Mesendoderm (in vitro differentiated cells): ENCODE measurements around the gene CALD1.

Experiments
- DNase-seq: peaks from one replicate; pipeline ENCODE4 v3.0.0; 2013
- H2AK5ac ChIP-seq: 2 replicates; pipeline ENCODE4 v1.6.1; 2013; ENCODE audit warnings: low read length, inconsistent platforms
- H2BK120ac ChIP-seq: 2 replicates; pipeline ENCODE4 v1.6.1; 2013; ENCODE audit warnings: low read depth, mild to moderate bottlenecking, low read length, moderate library complexity, mixed read lengths
- H2BK15ac ChIP-seq: replicated peaks from 2 replicates; pipeline ENCODE4 v1.6.1; 2013; ENCODE audit warnings: low read depth, mild to moderate bottlenecking, moderate library complexity
- H2BK5ac ChIP-seq: 2 replicates; pipeline ENCODE4 v1.6.1; 2013; ENCODE audit warnings: low read length, inconsistent platforms
- H3K18ac ChIP-seq: 2 replicates; pipeline ENCODE4 v1.6.1; 2013; ENCODE audit warnings: mild to moderate bottlenecking, low read length, mixed read lengths
- H3K23ac ChIP-seq: one replicate; pipeline ENCODE4 v1.6.1; 2013; ENCODE audit warnings: low read length
- H3K27ac ChIP-seq: 2 replicates; pipeline ENCODE4 v1.5.1; 2013; ENCODE audit warnings: low read depth, mild to moderate bottlenecking, inconsistent platforms, low read length, moderate library complexity
- H3K27me3 ChIP-seq: 2 replicates; pipeline ENCODE4 v1.6.1; 2013; ENCODE audit warnings: low read length, control low read depth, mild to moderate bottlenecking, inconsistent platforms; ENCODE audit not compliant: insufficient read depth, poor library complexity
- H3K36me3 ChIP-seq: 2 replicates; pipeline ENCODE4 v1.6.1; 2013; ENCODE audit warnings: low read length, inconsistent platforms; ENCODE audit not compliant: control insufficient read depth, insufficient read depth
- H3K4ac ChIP-seq: one replicate; pipeline ENCODE4 v1.6.1; 2013; ENCODE audit warnings: low read depth, mild to moderate bottlenecking, low read length, moderate library complexity
- H3K4me1 ChIP-seq: 2 replicates; pipeline ENCODE4 v1.6.1; 2013; ENCODE audit warnings: low read depth, low read length, inconsistent platforms; ENCODE audit not compliant: control insufficient read depth
- H3K4me2 ChIP-seq: 2 replicates; pipeline ENCODE4 v1.6.1; 2013; ENCODE audit warnings: low read length
- H3K4me3 ChIP-seq: 2 replicates; pipeline ENCODE4 v1.5.1; 2013; ENCODE audit warnings: mild to moderate bottlenecking, low read length
- H3K56ac ChIP-seq: one replicate; pipeline ENCODE4 v1.6.1; 2013; ENCODE audit warnings: low read length
- H3K79me1 ChIP-seq: 2 replicates; pipeline ENCODE4 v1.6.1; 2013; ENCODE audit warnings: low read length, inconsistent platforms
- H3K79me2 ChIP-seq: 2 replicates; pipeline ENCODE4 v1.6.1; 2013; ENCODE audit warnings: mild to moderate bottlenecking, low read length; ENCODE audit not compliant: control insufficient read depth, insufficient read depth
- H3K9ac ChIP-seq: 2 replicates; pipeline ENCODE4 v1.6.1; 2013; ENCODE audit warnings: low read length, inconsistent platforms
- H4K5ac ChIP-seq: one replicate; pipeline ENCODE4 v1.6.1; 2013; ENCODE audit warnings: low read length
- H4K8ac ChIP-seq: one replicate; pipeline ENCODE4 v1.6.1; 2013; ENCODE audit warnings: low read depth, mild to moderate bottlenecking, control low read depth, low read length, moderate library complexity
- WGBS: extraction: QIAGEN DNeasy Blood & Tissue Kit; methylation state at CpG from one replicate; pipeline ENCODE4 v1.1.7; 2013; ENCODE audit warnings: low lambda C conversion rate, missing lambda C conversion rate; ENCODE audit not compliant: insufficient coverage; ENCODE audit errors: extremely low coverage; 5-methylcytosine and 5-hydroxymethylcytosine counted together

CALD1 gene

DNA sequence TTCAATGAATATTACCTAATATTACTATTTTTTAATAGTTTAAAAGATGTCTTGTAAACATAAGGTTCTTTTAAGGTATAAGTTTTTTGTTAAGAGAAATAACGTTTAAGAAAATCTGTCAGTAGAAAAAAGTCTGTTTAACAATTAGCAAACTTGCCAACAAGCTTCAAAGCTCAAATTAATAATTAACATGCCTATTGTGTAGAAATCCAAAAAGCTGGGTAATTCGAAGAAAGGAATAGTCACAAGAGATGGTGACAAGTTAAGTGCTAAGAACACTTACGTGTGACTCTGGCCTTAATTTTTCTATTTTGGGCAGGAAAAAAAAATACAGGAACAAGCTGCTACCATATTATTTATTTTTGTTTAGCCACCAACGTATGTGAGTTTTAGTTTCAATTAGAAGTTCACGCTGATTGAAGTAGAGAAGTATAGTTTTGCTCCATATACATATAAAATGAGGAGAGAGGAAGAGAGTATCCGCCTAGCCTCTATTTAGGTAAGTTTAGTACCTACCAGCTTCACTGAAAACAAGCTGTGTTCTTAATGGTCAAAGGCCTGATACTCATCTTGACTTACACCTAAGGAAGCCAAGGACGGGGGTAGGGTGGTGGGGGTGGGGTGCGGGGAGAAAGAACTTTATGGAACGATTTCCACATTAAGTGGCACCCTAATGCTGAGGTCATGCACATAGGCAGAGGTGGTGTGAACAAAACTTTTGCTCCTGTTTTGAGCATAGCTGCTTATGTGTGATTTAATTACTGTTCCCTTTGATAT, 163.4 kb downstream of the CALD1 start:
- DNase-seq = peak; percentile 54
- Histone ChIP-seq H3K56ac (no peak overlapping the region), H2BK5ac (no peak overlapping the region), H2BK120ac (no peak overlapping the region), H2BK15ac (no peak overlapping the region), H3K27ac (no peak overlapping the region), H3K18ac (no peak overlapping the region), H3K4me1 (peaks cover 8% of the 10 kb centered on the region), H4K5ac (no peak overlapping the region), H3K9ac (no peak overlapping the region), H3K27me3 (no peaks in the 10 kb centered on the region), H3K79me1 (no peaks in the 10 kb centered on the region), H2AK5ac (no peak overlapping the region), H3K4ac (no peak overlapping the region), H3K79me2 (no peaks in the 10 kb centered on the region), H3K23ac (no peak overlapping the region), H4K8ac (no peak overlapping the region), H3K4me3 (no peak overlapping the region), H3K4me2 (no peak overlapping the region), H3K36me3 (no peaks in the 10 kb centered on the region)
- 100% methylated on average over 1 of the region's 9 CpGs for WGBS

DNA sequence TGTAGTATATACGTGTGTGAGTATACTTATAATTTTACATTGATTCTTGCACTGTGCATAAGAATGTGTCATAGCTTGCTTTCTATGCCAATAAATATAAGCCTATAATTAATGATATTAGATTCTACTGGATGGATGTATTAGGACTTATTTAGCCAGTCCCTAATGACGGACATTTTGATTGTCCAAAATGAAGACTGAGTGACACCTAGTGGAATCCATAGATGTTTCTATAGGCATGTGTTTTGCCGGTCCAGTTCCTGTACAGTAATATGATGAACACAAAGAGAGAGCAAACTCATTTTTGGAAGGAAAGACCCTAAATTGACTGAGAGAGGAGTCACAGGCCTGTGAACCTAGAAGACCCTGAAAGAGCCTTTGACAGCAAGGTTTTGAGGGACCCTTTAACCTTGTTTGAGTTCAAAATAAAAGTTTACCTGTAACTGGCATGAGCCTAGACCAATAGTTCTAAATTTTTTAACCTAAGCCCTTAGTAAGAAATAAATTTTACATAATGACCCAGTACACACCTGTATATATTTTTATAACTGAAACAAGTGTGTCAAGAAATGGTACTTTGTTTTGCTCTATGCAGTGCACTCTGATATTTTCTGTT, 164.5 kb downstream of the CALD1 start:
- H2AK5ac ChIP-seq = no peak overlapping the region
- no peak overlapping the region for H3K4me2 ChIP-seq
- H2BK5ac ChIP-seq = no peak overlapping the region
- no peak overlapping the region for H2BK120ac ChIP-seq
- no peak overlapping the region for H4K5ac ChIP-seq
- H3K4me1 ChIP-seq = peaks cover 8% of the 10 kb centered on the region
- no peaks in the 10 kb centered on the region for H3K27me3 ChIP-seq
- H3K9ac ChIP-seq = no peak overlapping the region
- H4K8ac ChIP-seq = no peak overlapping the region
- H3K27ac ChIP-seq = no peak overlapping the region
- no peak overlapping the region for H3K18ac ChIP-seq
- no peak for DNase-seq
- WGBS = no CpG with 5 or more reads among the region's 3 CpGs
- H3K4ac ChIP-seq = no peak overlapping the region
- no peaks in the 10 kb centered on the region for H3K79me2 ChIP-seq
- H3K36me3 ChIP-seq = no peaks in the 10 kb centered on the region
- H2BK15ac ChIP-seq = no peak overlapping the region
- no peak overlapping the region for H3K23ac ChIP-seq
- H3K4me3 ChIP-seq = no peak overlapping the region
- H3K79me1 ChIP-seq = no peaks in the 10 kb centered on the region
- no peak overlapping the region for H3K56ac ChIP-seq

DNA sequence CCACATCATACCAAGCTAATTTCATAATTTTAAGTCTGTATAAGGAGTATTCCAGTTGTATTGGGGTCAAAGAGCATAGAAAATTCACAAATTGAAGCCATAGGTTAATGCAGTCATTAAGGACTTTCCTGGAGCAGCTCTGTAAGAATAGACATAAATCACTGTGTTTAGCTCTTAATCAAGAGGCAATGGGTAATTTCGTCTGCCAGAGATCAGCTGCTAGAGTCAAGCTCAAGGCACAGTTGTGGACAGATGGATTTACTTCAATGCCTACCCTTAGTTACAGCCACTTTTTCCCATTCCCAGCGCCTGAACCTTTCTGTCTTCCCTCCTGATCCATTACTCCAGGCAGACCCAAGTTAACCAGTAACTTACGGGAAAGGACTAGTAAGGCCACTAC, 166.3 kb downstream of the CALD1 start:
- no peak overlapping the region for H2BK5ac ChIP-seq
- WGBS = no CpG with 5 or more reads among the region's 3 CpGs

DNA sequence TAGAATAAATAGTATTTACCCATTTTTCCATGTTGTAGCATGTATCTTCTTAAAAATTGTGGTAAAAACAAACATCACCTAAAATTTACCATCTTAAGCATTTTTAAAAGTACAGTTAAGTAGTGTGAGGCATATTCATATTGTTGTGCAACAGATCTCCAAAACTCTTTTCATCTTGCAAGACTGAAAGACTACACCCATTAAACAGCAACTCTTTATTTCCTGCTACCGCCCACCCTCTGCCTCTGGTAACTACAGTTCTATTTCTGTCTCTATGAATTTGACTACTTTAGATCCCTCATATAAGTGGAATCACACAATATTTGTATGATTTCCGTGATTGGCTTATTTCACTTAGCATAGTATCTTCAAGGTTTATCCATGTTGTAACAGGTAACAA, 166.8 kb downstream of the CALD1 start:
- no peak overlapping the region for H2BK15ac ChIP-seq
- H4K8ac ChIP-seq = no peak overlapping the region
- H3K56ac ChIP-seq = no peak overlapping the region
- H3K27ac ChIP-seq = no peak overlapping the region
- no peak overlapping the region for H3K9ac ChIP-seq
- no peaks in the 10 kb centered on the region for H3K36me3 ChIP-seq
- no CpG with 5 or more reads among the region's 2 CpGs for WGBS
- no peak overlapping the region for H2AK5ac ChIP-seq
- H3K79me2 ChIP-seq = no peaks in the 10 kb centered on the region
- no peak overlapping the region for H3K4me2 ChIP-seq
- H3K18ac ChIP-seq = no peak overlapping the region
- H3K4me1 ChIP-seq = peaks cover under 1% of the 10 kb centered on the region
- H3K4ac ChIP-seq = no peak overlapping the region
- no peak overlapping the region for H2BK5ac ChIP-seq
- no peaks in the 10 kb centered on the region for H3K27me3 ChIP-seq
- no peak overlapping the region for H3K23ac ChIP-seq
- H4K5ac ChIP-seq = no peak overlapping the region
- no peak for DNase-seq
- no peak overlapping the region for H3K4me3 ChIP-seq
- H3K79me1 ChIP-seq = no peaks in the 10 kb centered on the region
- H2BK120ac ChIP-seq = no peak overlapping the region

More for the DNA sequence above, 166.3 kb downstream of the CALD1 start:
- Histone ChIP-seq H4K5ac (no peak overlapping the region), H2BK120ac (no peak overlapping the region), H3K56ac (no peak overlapping the region), H3K79me1 (no peaks in the 10 kb centered on the region), H2BK15ac (no peak overlapping the region), H3K79me2 (no peaks in the 10 kb centered on the region), H3K9ac (no peak overlapping the region), H3K4ac (no peak overlapping the region), H3K4me3 (no peak overlapping the region), H4K8ac (no peak overlapping the region), H3K4me2 (no peak overlapping the region), H3K4me1 (peaks cover 4% of the 10 kb centered on the region), H3K27ac (no peak overlapping the region), H3K36me3 (no peaks in the 10 kb centered on the region), H3K27me3 (no peaks in the 10 kb centered on the region), H3K23ac (no peak overlapping the region), H2AK5ac (no peak overlapping the region), H3K18ac (no peak overlapping the region)
- no peak for DNase-seq

DNA sequence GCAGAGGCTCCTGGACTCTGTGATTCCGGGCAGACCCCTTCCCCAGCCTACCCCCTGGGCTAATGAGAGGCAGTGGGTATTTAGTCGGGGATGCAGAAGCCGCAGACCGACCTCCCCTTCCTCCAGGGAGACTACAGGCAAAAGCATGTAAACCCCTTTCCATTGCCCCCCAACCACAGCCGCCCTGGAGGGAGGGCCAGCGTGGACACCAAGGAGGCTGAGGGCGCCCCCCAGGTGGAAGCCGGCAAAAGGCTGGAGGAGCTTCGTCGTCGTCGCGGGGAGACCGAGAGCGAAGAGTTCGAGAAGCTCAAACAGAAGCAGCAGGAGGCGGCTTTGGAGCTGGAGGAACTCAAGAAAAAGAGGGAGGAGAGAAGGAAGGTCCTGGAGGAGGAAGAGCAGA, 167.9 kb downstream of the CALD1 start:
- peaks cover 2% of the 10 kb centered on the region for H3K36me3 ChIP-seq
- no peak overlapping the region for H3K27ac ChIP-seq
- no peak overlapping the region for H2BK15ac ChIP-seq
- no peak overlapping the region for H2BK5ac ChIP-seq
- no peak overlapping the region for H3K18ac ChIP-seq
- no peak overlapping the region for H2BK120ac ChIP-seq
- H3K9ac ChIP-seq = no peak overlapping the region
- H3K79me1 ChIP-seq = no peaks in the 10 kb centered on the region
- H3K4me2 ChIP-seq = no peak overlapping the region
- H2AK5ac ChIP-seq = no peak overlapping the region
- H3K27me3 ChIP-seq = no peaks in the 10 kb centered on the region
- DNase-seq = no peak
- H3K4me1 ChIP-seq = no peaks in the 10 kb centered on the region
- no peak overlapping the region for H3K4ac ChIP-seq
- no peak overlapping the region for H4K8ac ChIP-seq
- no CpG with 5 or more reads among the region's 17 CpGs for WGBS
- no peak overlapping the region for H3K56ac ChIP-seq
- no peaks in the 10 kb centered on the region for H3K79me2 ChIP-seq
- no peak overlapping the region for H4K5ac ChIP-seq
- H3K23ac ChIP-seq = no peak overlapping the region
- H3K4me3 ChIP-seq = no peak overlapping the region
